Parathyroid adenoma (tissue), 2 donors: ENCODE results near the gene GLB1L2.

ENCODE experiments used
- H2AFZ ChIP-seq: fragments of 300-600 bp; sonication (generic); one replicate; pipeline ENCODE4 v1.7.0; 2017; ENCODE audit warnings: antibody characterized with exemption, mild to moderate bottlenecking
- H3K27ac ChIP-seq: fragments of 300-600 bp; sonication (generic); one replicate; pipeline ENCODE4 v1.7.0; 2017
- H3K27me3 ChIP-seq: fragments of 300-600 bp; sonication (generic); one replicate; pipeline ENCODE4 v1.7.0; 2017; ENCODE audit warnings: low read length; ENCODE audit not compliant: control insufficient read depth, insufficient read depth
- H3K36me3 ChIP-seq: fragments of 300-600 bp; sonication (generic); one replicate; pipeline ENCODE4 v1.7.0; 2017; ENCODE audit warnings: low read length; ENCODE audit not compliant: control insufficient read depth, insufficient read depth
- H3K4me1 ChIP-seq: fragments of 300-600 bp; sonication (generic); one replicate; pipeline ENCODE4 v1.7.0; 2017; ENCODE audit warnings: control low read depth
- H3K4me2 ChIP-seq: fragments of 300-600 bp; sonication (generic); one replicate; pipeline ENCODE4 v1.7.0; 2017; ENCODE audit warnings: low read length
- H3K4me3 ChIP-seq: fragments of 300-600 bp; sonication (generic); one replicate; pipeline ENCODE4 v1.7.0; 2017; ENCODE audit warnings: low read depth, low read length
- H3K79me2 ChIP-seq: fragments of 300-600 bp; sonication (generic); one replicate; pipeline ENCODE4 v1.7.0; 2017; ENCODE audit warnings: control low read depth
- H3K9ac ChIP-seq: fragments of 300-600 bp; sonication (generic); one replicate; pipeline ENCODE4 v1.7.0; 2017; ENCODE audit warnings: mild to moderate bottlenecking
- H3K9me3 ChIP-seq: fragments of 300-600 bp; sonication (generic); one replicate; pipeline ENCODE4 v1.7.0; 2017; ENCODE audit warnings: low read length; ENCODE audit not compliant: control insufficient read depth
- CTCF ChIP-seq: fragments of 300-600 bp; sonication (generic); IDR thresholded peaks from one replicate; pipeline ENCODE4 v1.7.0; 2017; ENCODE audit warnings: antibody characterized with exemption, mild to moderate bottlenecking
- donor health status: primary hyperparathyroidism.

Gene GLB1L2

DNA sequence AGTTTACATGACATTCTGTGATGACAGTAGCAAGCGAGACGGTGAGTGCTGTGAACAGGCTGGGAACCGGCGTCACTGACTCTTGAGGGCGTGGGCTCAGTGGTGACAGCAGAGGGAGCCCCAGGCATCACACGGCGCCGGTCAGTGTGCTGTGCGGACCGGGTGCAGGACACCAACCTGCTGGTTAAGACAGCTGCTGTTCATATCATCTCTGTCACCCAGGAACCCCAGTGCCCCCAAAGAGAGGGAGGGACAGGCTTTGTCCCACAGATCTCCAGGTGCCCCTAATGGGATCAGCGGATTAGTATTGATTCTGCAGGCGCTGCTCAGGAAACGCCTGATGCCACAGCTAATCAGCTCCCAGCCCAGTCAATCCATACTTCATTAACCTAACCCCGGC lies 61.9 kb downstream of the GLB1L2 start:
- Histone ChIP-seq H3K9me3 (no peaks in the 10 kb centered on the region), H3K36me3 (no peaks in the 10 kb centered on the region), H3K27ac (no peak overlapping the region), H3K4me1 (no peaks in the 10 kb centered on the region), H3K79me2 (no peaks in the 10 kb centered on the region), H3K27me3 (no peaks in the 10 kb centered on the region), H3K4me2 (no peak overlapping the region), H3K4me3 (no peak overlapping the region), H3K9ac (no peak overlapping the region), H2AFZ (no peak overlapping the region)
- TF ChIP-seq CTCF, result peak; percentile 21

GRCh38 chr11:134394311-134394710 lies 62.5 kb downstream of the GLB1L2 start:
- H3K36me3 ChIP-seq, result no peaks in the 10 kb centered on the region
- H2AFZ ChIP-seq, result no peak overlapping the region

GRCh38 chr11:134395002-134395401 lies 63.2 kb downstream of the GLB1L2 start:
- H3K36me3 ChIP-seq, result no peaks in the 10 kb centered on the region
- H3K9me3 ChIP-seq, result no peaks in the 10 kb centered on the region
- H3K4me1 ChIP-seq, result no peaks in the 10 kb centered on the region
- no peak overlapping the region for H3K4me2 ChIP-seq
- no peaks in the 10 kb centered on the region for H3K79me2 ChIP-seq
- no peak overlapping the region for H2AFZ ChIP-seq
- H3K27me3 ChIP-seq, result no peaks in the 10 kb centered on the region
- no peak overlapping the region for H3K4me3 ChIP-seq
- no peak overlapping the region for H3K27ac ChIP-seq
- H3K9ac ChIP-seq, result no peak overlapping the region
- TF ChIP-seq CTCF, result no peak

More at GRCh38 chr11:134394311-134394710, 62.5 kb downstream of the GLB1L2 start:
- Histone ChIP-seq H3K27ac (no peak overlapping the region), H3K4me2 (no peak overlapping the region), H3K79me2 (no peaks in the 10 kb centered on the region), H3K9me3 (no peaks in the 10 kb centered on the region), H3K27me3 (no peaks in the 10 kb centered on the region), H3K4me3 (no peak overlapping the region), H3K9ac (no peak overlapping the region), H3K4me1 (no peaks in the 10 kb centered on the region)
- TF ChIP-seq CTCF, result no peak

DNA sequence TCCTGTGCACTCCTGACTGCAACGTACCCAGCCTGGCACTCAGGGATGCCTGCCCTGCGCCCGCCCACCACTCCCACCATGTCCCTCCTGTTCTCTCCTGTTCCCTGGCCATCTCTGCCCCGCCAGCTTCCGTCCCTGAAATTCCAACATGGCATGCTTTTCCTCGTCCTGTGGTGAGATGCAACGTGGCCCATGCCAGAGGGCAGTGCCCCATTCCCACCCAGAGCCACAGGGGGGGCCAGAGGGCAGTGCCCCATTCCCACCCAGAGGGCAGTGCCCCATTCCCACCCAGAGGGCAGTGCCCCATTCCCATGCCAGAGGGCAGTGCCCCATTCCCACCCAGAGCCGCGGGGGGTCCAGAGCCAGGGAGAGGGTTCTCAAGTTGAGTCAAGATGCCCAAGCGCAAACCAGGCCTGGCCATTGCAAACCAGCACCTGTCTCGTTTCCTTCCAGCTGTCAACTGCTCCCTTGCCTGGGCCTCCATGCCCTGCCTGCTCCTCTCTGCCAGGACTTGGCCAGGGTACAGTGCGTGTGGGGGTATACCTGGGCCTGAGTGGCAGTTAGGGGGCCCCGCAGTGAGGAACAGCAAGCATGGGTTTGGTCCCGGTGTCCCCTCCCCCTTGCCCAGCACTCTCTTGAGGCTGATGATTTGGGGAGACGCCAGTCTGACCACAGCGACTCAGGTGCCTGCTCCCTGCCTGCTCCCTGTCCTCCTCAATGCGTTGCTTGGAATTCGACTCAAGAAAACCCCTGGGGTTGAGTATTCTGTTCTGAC lies 65.7 kb downstream of the GLB1L2 start:
- Histone ChIP-seq H3K4me3 (no peak overlapping the region), H3K9ac (no peak overlapping the region), H3K9me3 (no peaks in the 10 kb centered on the region), H2AFZ (no peak overlapping the region), H3K4me2 (no peak overlapping the region), H3K27ac (no peak overlapping the region), H3K36me3 (no peaks in the 10 kb centered on the region), H3K4me1 (no peaks in the 10 kb centered on the region), H3K27me3 (no peaks in the 10 kb centered on the region), H3K79me2 (no peaks in the 10 kb centered on the region)
- no peak for TF ChIP-seq CTCF

GRCh38 chr11:134398079-134398444 lies 66.3 kb downstream of the GLB1L2 start:
- Histone ChIP-seq H3K4me2 (no peak overlapping the region), H3K9me3 (no peaks in the 10 kb centered on the region), H3K36me3 (no peaks in the 10 kb centered on the region), H3K4me3 (no peak overlapping the region), H3K79me2 (no peaks in the 10 kb centered on the region), H3K27ac (no peak overlapping the region), H3K27me3 (no peaks in the 10 kb centered on the region), H3K9ac (no peak overlapping the region), H3K4me1 (no peaks in the 10 kb centered on the region), H2AFZ (no peak overlapping the region)
- no peak for TF ChIP-seq CTCF
